CD4-positive, alpha-beta T cell (primary cell): ENCODE results near the gene INPP4B. TPM values are rescaled to one million over a fixed set of nuclear protein-coding genes. Genes with fewer than 3 reads are reported as not detected.

Source experiments
- ATAC-seq: fragments of 200-7000 bp; cut with Tn5 transposase; one replicate; pipeline ENCODE4 v1.10.0; 2022; ENCODE audit warnings: mild to moderate bottlenecking; ENCODE audit not compliant: poor library complexity
- CTCF ChIA-PET: fragments of 350-600 bp; sonication (Branson Sonifier 250); formaldehyde crosslinking; loops from one replicate; lab custom pipeline; 2021; ENCODE audit warnings: antibody characterized with exemption, inconsistent platforms; lab: Charles Lee
- POLR2A ChIA-PET: fragments of 350-600 bp; sonication (Branson Sonifier 250); formaldehyde crosslinking; loops from one replicate; lab custom pipeline; 2021; ENCODE audit warnings: antibody characterized with exemption, inconsistent platforms; lab: Charles Lee
- DNase-seq, 14 experiments: peaks; one replicate each; pipeline ENCODE4 v3.0.0-alpha.2; 2013 to 2020; ENCODE audit warnings: mixed read lengths in 2 of 14
- H3K27ac ChIP-seq, 2 donors: one replicate each; pipeline versions ENCODE4 v1.5.1 to v1.7.0; 2013; ENCODE audit warnings: low read length in 2 of 2, low read depth in 1 of 2, mild to moderate bottlenecking in 1 of 2
- H3K27me3 ChIP-seq, 2 experiments: 1 replicate in 1 of 2; 2 replicates in 1 of 2; pipeline versions ENCODE4 v1.6.1 to v1.7.0; 2013; ENCODE audit warnings: low read length in 2 of 2, control low read depth in 1 of 2, mild to moderate bottlenecking in 1 of 2, moderate library complexity in 1 of 2; ENCODE audit not compliant: insufficient read depth in 2 of 2, control insufficient read depth in 1 of 2
- H3K36me3 ChIP-seq: one replicate; pipeline ENCODE4 v1.6.1; 2013; ENCODE audit warnings: low read length, control low read depth; ENCODE audit not compliant: insufficient read depth
- H3K4me1 ChIP-seq: one replicate; pipeline ENCODE4 v1.6.1; 2013; ENCODE audit warnings: low read length, control low read depth; ENCODE audit not compliant: insufficient read depth
- H3K4me3 ChIP-seq: one replicate; pipeline ENCODE4 v1.5.1; 2013; ENCODE audit warnings: mild to moderate bottlenecking, low read length, moderate library complexity
- H3K9me3 ChIP-seq, 2 experiments: 1 replicate in 1 of 2; 2 replicates in 1 of 2; pipeline versions ENCODE4 v1.6.1 to v1.7.0; 2013; ENCODE audit warnings: low read length in 2 of 2, mild to moderate bottlenecking in 2 of 2, control low read depth in 1 of 2, moderate library complexity in 1 of 2; ENCODE audit not compliant: control insufficient read depth in 1 of 2, insufficient read depth in 1 of 2
- H3K27ac Mint-ChIP-seq: one replicate; pipeline ENCODE4 v1.8.0; 2020; ENCODE audit warnings: mixed read lengths
- H3K27me3 Mint-ChIP-seq: one replicate; pipeline ENCODE4 v1.8.0; 2021; ENCODE audit warnings: mixed read lengths
- H3K36me3 Mint-ChIP-seq: one replicate; pipeline ENCODE4 v1.8.0; 2021; ENCODE audit warnings: low read depth, mixed read lengths
- H3K4me1 Mint-ChIP-seq: one replicate; pipeline ENCODE4 v1.8.0; 2021; ENCODE audit warnings: low read depth, mixed read lengths
- H3K4me3 Mint-ChIP-seq: one replicate; pipeline ENCODE4 v1.8.0; 2020; ENCODE audit warnings: mild to moderate bottlenecking, mixed read lengths
- H3K9me3 Mint-ChIP-seq: one replicate; pipeline ENCODE4 v1.8.0; 2020; ENCODE audit warnings: mixed read lengths
- intact Hi-C, 2 experiments: fragments of 100-400 bp; cut with DNase I in 1 of 2; cut with micrococcal nuclease in 1 of 2; formaldehyde crosslinking; loops; one replicate each; pipeline versions ENCODE4 v1.15.1 to v1.9.0; 2023 to 2025; cut with DNase I, micrococcal nuclease
- total RNA-seq, 174 experiments: library from RNA in 2 of 174; stranded (reverse) in 2 of 174; gene quantifications; one replicate each; pipeline ENCODE4 v1.2.3 and lab custom pipeline; 2021 to 2026
- TF ChIP-seq, protein P1 (sequence below): fragments of 200-600 bp; IDR thresholded peaks from one replicate; pipeline ENCODE4 v1.8.0; 2022; ENCODE audit warnings: antibody characterized with exemption, mild to moderate bottlenecking

Gene INPP4B
- total RNA-seq, 2 experiments from 2014 or later = 50.7 to 53.8 TPM

DNA sequence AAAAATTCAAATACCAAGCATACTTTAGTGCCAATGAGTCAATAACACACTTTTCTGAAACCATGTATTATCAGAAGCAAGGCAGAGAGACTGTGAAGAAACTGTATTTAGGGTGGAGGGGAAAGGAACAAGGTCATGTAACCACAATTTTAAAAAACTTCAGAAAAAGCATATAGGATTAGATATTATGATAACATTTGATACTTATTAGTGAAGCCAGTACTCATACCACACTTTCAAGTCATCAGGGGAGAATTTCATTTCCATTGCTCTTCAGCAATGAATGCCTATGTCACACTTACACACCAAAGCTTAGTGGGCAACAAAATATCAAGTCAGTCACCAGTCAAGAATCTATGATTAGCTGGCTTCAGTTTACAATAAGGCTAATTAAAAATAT, 607.5 kb downstream of the INPP4B start:
- Mint-ChIP-seq H3K27ac (peak overlapping the region; percentile 37), H3K4me3 (no peak overlapping the region), H3K4me1 (peaks cover 47% of the 10 kb centered on the region), H3K36me3 (peaks cover 70% of the 10 kb centered on the region), H3K9me3 (no peaks in the 10 kb centered on the region), H3K27me3 (no peaks in the 10 kb centered on the region)
- no peak for DNase-seq
- ATAC-seq = no peak
- ChIA-PET POLR2A (no interaction called here), CTCF (interaction anchor here (1.4 kb wide), 1 partner anchor 47 kb away, joined by 4 read pairs; no protein-coding TSS in a partner anchor)
- H3K36me3 ChIP-seq = peaks cover 26% of the 10 kb centered on the region
- H3K4me3 ChIP-seq = no peak overlapping the region
- no peaks in the 10 kb centered on the region for H3K4me1 ChIP-seq
- H3K27me3 ChIP-seq = no peaks in the 10 kb centered on the region
- no peak overlapping the region for H3K27ac ChIP-seq
- intact Hi-C loops = no loop called here
- TF ChIP-seq, protein P1, sequence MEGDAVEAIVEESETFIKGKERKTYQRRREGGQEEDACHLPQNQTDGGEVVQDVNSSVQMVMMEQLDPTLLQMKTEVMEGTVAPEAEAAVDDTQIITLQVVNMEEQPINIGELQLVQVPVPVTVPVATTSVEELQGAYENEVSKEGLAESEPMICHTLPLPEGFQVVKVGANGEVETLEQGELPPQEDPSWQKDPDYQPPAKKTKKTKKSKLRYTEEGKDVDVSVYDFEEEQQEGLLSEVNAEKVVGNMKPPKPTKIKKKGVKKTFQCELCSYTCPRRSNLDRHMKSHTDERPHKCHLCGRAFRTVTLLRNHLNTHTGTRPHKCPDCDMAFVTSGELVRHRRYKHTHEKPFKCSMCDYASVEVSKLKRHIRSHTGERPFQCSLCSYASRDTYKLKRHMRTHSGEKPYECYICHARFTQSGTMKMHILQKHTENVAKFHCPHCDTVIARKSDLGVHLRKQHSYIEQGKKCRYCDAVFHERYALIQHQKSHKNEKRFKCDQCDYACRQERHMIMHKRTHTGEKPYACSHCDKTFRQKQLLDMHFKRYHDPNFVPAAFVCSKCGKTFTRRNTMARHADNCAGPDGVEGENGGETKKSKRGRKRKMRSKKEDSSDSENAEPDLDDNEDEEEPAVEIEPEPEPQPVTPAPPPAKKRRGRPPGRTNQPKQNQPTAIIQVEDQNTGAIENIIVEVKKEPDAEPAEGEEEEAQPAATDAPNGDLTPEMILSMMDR = no peak
- H3K9me3 ChIP-seq = no peaks in the 10 kb centered on the region

DNA sequence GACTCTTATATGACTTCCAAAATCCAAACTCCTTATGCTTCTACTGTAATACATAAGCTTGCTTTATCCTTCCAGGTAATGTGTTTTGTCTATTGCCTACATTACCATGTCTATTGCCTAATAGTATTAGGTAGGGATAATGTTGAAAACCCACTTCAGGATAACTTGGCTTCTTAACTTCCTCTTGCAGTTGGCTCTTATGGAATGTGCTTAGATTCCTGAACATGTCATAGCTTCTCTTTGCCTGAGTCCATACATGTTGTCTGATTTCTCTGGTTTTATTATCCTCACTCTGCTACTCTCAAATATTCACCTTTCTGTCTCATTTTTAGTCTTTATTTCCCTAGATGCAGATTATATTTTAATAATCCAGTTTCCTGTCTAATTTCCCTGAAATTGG, 609.8 kb downstream of the INPP4B start:
- intact Hi-C loops = no loop called here
- no peak overlapping the region for H3K4me3 Mint-ChIP-seq
- no peaks in the 10 kb centered on the region for H3K9me3 Mint-ChIP-seq
- H3K27me3 Mint-ChIP-seq = no peaks in the 10 kb centered on the region
- peaks cover 35% of the 10 kb centered on the region for H3K36me3 ChIP-seq
- ChIA-PET CTCF (no interaction called here), POLR2A (no interaction called here)
- H3K27ac Mint-ChIP-seq = no peak overlapping the region
- H3K4me1 Mint-ChIP-seq = peaks cover 39% of the 10 kb centered on the region
- peaks cover 69% of the 10 kb centered on the region for H3K36me3 Mint-ChIP-seq
- H3K9me3 ChIP-seq = no peaks in the 10 kb centered on the region
- TF ChIP-seq, protein P1 = no peak
- no peak overlapping the region for H3K27ac ChIP-seq
- H3K27me3 ChIP-seq = no peaks in the 10 kb centered on the region
- no peaks in the 10 kb centered on the region for H3K4me1 ChIP-seq
- no peak overlapping the region for H3K4me3 ChIP-seq
- no peak for ATAC-seq
- no peak for DNase-seq

DNA sequence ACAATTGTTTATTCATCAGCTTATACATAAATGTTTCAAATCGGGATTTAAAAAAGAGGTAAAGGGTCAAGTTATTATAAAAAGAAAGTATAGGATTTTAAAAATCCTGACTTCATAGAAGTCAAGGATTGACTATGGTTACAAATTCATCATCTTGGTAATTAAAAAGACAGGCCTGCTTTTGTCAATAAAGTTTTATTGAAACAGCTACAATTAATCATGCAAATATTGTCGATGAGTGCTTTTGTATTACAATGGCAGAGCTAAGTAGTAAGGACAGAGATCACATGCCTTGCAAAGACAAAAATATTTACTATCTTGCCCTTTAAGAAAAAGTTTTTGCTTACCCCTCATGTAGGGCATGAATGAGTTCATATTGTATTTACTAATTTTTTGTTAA, 614.3 kb downstream of the INPP4B start:
- Mint-ChIP-seq H3K4me1 (peaks cover 39% of the 10 kb centered on the region), H3K27me3 (no peaks in the 10 kb centered on the region), H3K36me3 (peaks cover 64% of the 10 kb centered on the region), H3K4me3 (no peak overlapping the region), H3K27ac (no peak overlapping the region), H3K9me3 (no peaks in the 10 kb centered on the region)
- no peaks in the 10 kb centered on the region for H3K9me3 ChIP-seq
- intact Hi-C loops = no loop called here
- no peaks in the 10 kb centered on the region for H3K4me1 ChIP-seq
- no peak for ATAC-seq
- H3K27me3 ChIP-seq = no peaks in the 10 kb centered on the region
- no peak overlapping the region for H3K4me3 ChIP-seq
- ChIA-PET POLR2A (interaction anchor here (0.5 to 0.8 kb wide), 2 partner anchors 12 to 90 kb away, joined by 3 read pairs; no protein-coding TSS in a partner anchor), CTCF (no interaction called here)
- no peak for DNase-seq
- peaks cover 38% of the 10 kb centered on the region for H3K36me3 ChIP-seq
- TF ChIP-seq, protein P1 = no peak
- H3K27ac ChIP-seq = no peak overlapping the region
